CD4-positive, alpha-beta T cell treated with Interleukin-21 for 1 hour (primary cell): ENCODE measurements around the gene SLC39A6.
"Not testable (repeated sequence)": the region's sequence is repeated elsewhere in the genome, so short reads cannot be mapped to it uniquely, and the experiment has no call there.

Experiments used
- DNase-seq: peaks from one replicate; pipeline ENCODE4 v3.0.0-alpha.2; 2020

Gene SLC39A6

DNA sequence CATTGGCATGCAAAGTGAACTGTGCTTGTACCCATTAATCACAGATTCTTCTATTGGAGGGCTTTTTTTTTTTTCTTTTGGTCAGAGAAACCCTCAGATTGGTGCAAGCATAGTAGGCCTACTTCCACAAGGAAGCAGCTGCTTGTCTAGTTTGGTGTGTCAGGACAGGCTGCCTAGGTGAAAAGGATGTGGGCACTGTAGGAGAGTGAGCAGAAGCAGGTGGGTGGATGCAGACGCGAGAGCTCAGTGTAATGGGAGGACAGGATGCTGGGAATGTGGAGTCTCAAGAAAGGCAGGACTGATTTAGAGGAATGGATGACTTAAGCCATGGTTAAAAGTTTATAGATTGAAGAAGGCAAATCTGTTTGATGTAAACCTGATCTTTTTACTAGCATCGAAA is 3.6 kb upstream of the SLC39A6 start:
- no peak for DNase-seq

DNA sequence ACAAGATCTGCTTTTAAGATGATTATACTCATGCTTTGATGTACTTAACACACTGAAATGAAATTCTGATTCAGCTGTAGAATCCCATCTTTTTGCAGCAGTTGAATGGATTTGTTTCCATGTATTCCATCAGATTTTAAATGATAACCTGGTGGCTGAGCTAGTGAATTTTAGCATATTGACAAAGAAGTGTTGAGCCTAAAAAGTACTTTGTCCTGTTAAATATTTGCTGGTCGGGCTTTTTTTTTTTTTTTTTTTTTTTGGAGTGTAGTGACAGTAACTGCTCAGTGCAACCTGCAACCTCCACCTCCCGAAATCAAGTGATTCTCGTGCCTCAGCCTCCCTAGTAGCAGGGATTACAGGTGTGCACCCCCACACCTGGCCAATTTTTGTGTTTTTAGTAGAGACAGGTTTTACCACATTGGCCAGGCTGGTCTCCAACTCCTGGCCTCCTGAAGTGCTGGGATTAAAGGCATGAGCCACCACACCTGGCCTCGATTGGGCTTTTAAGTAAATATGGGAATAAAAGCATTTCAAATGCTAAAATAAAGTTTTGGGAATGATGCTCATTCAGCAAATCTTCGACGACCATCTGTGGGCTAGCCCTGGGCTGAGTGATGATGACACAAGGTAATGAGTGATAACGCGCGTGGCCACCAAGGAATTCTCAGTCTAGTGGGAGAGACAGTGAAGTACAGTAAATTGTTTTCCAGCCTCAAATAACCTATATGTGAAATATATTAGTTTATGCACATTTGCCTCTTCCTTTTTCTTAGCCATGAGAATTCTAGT is 2.7 kb upstream of the SLC39A6 start:
- DNase-seq, result no peak

DNA sequence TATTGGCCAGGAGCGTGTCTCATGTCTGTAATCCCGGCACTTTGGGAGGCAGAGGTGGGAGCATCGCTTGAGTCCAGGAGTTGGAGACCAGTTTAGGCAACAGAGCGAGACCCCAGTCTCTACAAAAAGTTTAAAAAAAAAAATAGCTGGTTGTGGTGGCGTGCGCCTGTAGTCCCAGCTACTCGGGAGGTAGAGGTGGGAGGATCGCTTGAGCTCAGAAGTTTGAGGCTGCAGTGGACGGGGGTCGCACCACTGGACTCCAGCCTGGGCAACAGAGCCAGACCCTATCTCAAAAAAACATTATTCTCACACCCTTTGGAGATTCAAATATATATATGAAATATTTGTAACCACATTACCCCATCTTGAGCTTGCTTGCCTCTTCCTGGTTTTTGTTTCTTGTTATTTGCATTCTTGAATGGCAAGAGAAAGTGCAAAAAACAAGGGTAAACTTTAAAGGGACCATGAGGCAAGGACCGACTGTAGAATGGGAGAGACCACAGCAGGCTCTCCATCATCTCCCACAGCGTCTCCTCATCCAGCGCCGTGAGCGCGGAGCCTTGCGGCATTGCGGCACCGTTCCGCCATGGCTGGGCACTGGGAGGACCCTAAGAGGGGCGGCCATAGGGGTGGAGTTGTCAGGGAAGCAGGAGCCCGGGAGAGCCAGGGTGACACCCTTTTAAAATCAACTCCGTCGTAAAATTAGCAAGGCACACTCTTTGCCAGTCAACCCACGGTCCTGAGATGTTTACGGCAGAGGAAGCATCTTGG is 1.9 kb upstream of the SLC39A6 start:
- DNase-seq, result no peak

DNA sequence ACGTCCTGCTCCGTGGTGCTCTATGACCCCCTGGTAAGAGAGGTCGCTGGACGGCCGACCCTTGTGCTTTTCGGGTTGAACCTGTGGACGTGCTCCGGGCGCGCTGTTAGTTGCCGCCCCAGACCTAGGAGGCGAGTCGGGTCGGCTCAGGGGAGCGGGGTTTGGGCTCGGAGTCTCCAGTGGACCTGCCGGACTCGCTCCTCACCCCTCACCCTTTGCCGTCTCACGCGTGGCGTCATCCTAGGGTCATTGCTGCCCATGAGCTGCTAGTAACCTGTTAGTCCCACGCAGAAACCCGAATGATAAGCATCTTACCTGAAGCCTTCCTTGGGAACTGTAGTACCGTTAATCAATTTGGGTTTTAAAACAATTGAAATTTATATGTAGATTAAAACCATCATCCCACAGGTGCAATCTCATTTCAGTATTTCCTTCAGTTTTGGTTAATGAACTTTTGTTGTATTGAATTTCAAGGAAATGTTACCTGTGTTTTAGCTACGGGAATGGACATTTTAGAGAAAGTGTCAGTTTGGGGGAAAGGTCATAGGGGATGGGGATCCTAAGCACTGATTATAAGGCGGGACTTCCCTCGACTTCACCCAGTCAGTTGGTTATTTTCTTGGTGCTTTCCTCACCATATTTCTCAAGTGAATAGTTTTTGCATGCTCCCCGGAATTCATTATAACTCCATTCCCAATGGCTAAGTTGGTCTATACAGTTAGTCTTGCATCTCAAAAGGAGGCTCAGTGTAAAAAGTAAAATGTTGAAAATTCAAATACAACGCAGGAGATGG is 1.1 kb upstream of the SLC39A6 start:
- DNase-seq, result peak; percentile 2

DNA sequence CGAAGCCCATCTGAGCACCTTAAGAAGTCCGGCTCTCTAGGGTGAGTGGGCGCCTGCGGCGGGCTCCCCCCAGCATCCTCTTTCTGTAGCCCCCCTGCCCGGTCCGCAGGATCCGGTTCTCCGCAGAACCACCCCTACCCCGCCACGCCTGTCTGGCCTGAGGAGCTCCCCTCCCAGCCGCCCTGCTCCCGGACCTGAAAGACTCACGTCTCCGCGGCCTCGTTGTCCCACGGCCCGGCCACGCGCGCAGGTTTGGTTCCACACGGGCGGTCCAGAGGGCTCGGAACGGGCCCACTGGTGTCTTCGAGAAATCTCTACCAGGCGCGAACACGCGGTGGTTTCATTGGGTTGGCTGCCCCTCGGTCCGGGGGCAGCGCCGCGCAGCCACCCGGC is 237 bp downstream of the SLC39A6 start:
- DNase-seq, result no peak

DNA sequence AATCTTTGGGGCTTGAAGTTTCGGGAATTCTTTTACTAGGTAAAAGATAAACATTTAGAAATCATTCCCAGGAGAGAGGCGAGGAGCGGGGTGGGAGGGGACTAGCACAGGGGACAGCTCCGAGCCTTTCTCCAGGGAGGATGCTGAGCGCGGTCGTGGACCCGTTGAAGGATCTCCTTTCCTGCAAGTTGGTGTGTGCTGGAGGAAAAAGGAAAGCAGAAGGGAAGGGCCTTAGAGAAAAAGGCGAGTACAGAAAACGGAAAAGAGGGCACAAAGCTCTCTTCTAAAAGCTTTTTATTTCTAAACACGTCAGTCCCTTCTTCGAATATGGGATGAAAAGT is 640 bp downstream of the SLC39A6 start:
- DNase-seq, result no peak

DNA sequence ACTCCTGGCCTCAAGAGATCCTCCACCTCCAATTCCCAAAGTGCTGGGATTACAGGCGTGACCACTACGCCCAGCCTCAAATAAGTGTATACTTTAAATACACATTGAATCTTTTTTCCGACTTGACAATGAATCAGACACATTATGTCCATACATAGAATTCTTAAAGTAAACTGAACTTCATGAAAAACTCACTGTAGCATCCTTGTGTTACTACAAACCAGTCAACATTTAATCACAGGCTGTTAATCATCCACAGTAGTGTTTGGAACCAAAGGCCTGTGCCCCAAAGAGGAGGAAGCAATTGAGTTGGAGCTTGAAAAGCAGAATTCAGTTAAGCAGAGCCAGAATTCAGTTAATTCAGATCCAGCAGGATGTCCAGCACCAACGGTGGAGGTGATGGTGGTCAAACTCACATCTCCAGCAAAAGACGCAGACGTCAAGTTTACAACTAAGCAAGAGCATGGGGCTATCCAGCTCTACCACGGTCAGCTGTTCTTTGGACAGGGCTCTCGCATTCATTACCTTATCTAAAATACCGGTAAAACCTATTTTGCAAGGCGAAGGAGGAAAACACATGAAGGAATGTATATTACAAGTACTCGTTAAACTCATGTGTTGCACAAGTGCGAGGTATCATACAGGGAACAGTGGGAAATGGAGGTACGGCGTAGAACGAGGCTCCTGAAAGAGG is 1.2 kb downstream of the SLC39A6 start:
- DNase-seq, result no peak

DNA sequence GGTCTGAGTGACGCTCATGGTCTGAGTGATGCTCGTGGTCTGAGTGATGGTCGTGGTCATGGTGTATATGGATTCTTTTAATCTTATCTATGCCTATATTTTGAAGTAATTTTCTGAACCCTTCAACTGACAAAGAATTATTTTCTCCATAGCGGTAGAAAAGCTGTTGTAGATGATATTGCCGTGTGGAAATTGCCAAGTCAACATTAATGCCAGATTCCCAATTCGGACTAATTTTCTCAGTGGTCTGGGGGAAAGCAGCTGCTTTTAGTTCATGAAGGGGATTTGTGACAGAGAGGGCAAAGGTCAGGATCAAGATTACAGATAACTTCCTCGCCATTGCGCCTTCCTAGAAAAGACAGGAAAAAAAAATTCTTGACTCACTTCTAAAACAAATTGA is 2.5 kb downstream of the SLC39A6 start:
- DNase-seq, result no peak

DNA sequence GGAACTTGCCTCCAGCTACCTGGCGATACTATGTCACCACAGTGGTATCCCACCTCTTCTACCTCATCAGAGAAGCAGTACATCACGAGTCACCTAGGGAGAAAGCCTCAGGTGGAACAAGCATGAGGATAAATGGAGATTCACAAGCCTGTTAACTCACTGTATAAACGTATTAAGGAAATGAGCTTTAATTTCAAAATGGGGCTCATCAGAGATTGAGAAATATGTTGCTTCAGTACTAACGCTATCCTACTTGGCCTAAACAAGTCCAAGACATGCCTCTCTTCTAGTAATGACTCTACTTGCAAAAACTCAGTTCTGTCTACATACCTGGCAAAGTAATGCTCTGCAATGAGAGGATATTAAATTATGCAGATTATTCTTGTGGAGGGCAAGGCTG is 4.3 kb downstream of the SLC39A6 start:
- DNase-seq, result no peak

DNA sequence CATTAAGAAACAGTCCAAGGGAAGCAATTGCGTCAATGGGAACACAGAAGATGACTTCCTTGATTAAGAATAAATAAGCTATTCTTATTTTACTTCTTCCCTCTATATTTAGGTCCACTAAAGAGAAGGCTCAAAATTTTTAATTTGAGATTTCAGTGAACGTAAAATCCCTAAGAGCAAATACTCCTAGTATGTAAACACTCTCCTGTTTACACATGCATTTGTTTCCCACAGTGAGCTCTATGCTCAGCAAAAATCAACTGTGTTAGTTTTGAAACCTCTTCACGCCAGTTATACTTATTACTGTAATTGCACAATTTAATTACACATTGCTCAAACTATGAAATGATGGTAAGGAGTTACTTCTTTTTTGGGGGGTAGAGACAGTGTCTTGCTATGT is 8.8 kb downstream of the SLC39A6 start:
- no peak for DNase-seq

DNA sequence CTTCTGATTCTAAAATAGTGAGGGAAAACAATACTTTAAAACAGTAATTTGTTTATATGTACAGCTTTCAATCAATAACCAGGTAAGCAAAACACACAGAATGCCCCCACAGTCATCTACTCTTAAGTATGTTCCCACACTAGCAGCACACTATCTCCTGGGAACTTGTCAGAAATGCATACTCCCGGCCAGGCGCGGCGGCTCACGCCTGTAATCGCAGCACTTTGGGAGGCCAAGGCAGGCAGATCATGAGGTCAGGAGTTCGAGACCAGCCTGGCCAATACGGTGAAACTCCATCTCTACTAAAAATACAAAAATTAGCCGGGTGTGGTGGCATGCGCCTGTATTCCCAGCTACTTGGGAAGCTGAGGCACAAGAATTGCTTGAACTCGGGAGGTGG is 12.4 kb downstream of the SLC39A6 start:
- not testable (repeated sequence) for DNase-seq

DNA sequence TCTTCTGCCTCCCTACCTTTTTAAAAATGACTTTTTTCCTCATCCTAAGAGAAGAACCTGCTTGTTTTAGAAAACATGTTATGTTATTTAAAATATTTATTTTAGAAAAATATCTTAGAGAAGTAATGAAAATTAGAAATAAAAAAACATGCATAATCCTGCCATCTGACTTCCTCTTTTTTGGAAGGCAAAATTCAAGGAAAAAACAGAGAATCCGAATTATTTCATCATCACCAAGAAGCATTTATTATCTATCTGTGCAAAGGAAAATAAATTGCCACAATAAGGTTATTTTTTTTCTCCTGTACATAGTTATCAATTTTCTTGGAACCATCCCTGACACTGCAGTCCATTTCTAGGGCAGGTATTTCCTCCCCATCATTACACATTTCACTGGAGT is 14.4 kb downstream of the SLC39A6 start:
- no peak for DNase-seq

DNA sequence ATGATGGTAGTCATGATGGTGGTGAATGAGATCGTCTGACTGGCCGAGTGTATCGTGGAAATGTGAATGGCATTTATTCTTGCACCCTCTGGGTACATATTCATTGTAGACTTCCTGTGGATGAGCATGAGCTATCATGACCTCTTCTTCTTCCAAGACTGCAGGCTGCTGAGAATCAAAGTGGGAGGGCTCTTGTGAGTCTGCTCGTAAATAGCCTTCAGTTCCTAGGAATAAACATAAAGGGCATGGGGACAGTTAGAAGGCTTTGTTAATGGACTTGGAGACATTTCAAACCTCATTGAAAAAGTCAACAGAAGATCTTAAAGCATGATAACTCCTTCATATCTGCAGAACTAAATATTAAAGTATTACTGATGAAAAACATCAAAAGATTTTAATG is 14.9 kb downstream of the SLC39A6 start:
- DNase-seq, result no peak

DNA sequence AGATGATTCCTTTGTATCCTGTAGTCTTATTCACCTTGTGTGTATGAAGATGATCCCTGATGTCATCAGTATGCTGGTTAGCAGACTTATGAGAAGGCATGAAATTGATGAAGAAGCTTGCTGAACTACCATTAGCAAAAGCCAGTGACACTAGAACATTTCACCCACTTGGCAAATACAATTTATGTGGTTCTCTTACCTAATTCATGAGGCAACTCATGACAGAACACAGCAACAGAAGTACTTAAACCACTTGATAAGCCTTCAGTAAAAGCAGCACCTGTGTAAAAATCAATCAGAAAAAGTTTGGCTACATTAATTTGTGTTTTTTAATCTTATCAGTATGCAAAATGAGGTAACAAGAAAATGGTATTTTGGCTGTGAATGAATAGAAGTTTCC is 16.8 kb downstream of the SLC39A6 start:
- no peak for DNase-seq

DNA sequence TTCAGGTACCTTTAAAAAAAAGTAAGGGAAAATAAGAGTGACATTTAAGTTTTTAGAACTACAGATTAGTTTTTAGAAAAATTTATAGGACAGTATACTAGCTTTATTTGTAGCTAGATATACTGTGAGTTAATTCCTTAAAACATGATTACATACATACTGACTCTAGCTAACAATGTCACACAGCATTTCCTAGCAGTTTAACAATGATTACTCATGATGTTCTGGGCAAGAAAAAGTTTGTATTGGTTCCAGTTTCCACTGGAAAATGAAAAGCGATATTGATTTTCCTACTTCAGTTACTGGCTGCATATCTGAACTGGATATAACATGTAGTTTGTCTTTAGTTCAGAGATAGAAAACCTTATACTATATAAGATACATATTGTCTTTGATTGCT is 19.4 kb downstream of the SLC39A6 start:
- DNase-seq, result no peak

DNA sequence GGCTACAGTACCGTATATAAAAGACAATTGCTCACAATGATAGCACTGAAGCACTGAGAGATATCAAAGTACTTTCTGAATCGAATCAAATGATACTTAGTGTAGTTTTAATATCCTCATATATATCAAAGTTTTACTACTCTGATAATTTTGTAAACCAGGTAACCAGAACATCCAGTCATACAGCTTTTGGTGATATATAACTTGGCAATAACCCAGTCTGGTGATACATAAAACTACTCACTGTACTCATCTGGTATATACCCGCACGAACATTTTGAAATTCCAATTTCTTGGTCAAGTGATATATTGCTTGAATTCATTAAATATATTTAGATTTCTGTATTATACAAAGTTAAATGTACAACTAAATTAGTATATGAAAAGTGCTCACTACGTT is 20.5 kb downstream of the SLC39A6 start:
- no peak for DNase-seq

DNA sequence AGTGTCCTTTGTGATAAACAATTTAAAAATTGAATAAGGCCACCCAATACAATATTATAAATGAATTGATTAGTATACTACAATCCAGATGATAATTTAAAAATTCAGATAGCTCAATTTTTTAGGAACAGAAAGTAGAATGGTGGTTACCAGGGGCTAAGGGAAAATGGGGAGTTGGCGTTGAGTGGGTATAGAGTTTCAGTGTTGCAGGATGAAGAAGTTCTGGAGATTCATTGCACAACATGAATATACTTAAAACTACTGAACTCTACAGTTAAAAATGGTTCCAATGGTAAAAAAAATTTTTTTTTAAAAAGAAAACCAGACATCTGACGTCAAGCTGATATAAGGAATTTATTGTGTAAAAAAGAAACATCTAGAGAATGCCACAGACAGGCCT is 20.9 kb downstream of the SLC39A6 start:
- no peak for DNase-seq

DNA sequence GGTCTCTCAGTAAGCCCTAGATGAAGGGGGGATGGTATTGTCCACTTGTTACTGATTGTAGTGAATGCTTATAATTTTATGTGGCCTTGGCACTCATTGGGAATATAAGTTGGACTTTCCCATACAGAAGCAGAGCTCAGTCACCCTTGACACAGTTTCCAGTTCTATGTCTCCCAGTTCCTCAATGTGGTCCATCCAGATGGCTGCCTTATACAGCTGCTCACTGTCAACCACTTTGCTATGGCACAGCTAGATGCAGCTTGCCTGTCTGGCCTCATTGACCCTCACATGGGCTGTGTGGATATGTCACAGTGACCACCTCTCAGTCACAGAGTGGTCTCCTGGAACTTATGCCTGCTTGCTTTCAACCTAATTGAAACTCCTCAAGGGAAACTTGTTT is 21.7 kb downstream of the SLC39A6 start:
- no peak for DNase-seq

DNA sequence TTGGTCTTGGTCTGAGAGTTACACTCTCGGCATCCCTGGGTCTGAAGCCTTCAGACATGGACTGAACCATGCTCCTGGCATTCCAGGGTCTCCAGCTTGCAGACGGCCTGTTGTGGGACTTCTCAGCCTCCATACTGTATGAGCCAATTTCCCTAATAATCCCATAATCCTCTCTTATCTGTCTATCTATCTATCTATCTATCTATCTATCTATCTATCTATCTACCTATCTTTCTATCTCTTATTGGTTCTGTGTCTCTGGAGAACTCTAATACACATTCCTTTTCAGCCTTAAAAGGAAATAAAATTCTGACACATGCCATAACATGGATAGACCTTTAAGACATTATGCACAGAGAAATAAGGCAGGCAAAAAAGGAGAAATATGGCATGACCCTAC is 24.4 kb downstream of the SLC39A6 start:
- DNase-seq, result no peak

DNA sequence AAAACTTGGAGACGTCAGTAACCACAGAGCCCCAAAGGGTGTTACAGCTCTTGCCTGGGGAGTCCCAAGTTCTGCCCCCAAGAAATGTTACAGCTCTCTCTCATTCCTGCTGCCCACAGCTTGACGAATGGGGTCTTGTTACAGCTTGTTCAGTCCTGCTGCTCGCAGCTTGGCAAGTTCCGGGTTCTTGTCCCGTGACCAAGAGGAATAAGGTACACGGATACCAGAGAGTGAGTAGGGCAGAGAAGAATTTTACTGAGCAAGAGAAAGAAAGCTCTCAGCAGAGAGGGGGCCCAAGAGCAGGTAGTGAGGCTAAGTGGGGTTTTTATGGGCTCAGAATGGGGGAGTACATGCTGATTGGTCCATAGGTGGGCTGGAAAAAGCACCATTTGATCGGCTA is 27.2 kb downstream of the SLC39A6 start:
- DNase-seq, result no peak

DNA sequence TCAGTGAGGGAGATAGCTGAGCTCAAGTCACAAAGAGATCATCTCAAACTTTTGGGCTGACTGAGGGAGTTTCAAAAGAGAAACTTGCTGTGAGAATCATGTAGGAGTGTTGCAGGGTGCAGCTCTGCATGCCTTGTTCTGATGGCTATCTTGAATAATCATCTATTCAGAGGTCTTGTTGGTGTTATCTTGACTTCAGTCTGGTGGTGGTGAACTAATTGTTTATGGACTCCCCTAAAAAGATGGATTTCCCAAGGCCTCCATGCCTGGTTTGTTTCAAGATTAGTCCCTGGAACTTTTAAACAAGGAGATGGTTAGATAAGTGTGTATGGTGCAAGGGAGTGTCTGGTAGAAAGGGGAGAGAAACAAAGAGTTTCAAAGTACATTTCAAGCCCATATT is 29.8 kb downstream of the SLC39A6 start:
- DNase-seq, result no peak

DNA sequence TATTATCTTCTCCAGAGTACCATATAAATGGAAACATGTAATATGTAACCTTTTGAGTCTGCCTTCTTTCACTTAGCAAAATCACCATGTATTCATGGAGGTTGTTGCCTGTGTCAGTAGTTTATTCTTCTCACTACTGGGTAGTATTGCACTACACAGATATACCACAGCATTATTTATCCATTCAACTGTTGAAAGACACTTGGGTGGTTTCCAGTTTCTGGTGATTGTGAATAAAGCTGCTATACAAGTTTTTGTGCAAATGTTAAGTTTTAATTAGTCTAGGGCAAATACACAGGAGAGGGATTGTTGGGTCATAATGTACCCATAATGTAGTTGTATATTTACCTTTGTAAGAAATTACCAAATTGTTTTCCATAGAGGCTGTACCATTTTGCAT is 32.2 kb downstream of the SLC39A6 start:
- no peak for DNase-seq

DNA sequence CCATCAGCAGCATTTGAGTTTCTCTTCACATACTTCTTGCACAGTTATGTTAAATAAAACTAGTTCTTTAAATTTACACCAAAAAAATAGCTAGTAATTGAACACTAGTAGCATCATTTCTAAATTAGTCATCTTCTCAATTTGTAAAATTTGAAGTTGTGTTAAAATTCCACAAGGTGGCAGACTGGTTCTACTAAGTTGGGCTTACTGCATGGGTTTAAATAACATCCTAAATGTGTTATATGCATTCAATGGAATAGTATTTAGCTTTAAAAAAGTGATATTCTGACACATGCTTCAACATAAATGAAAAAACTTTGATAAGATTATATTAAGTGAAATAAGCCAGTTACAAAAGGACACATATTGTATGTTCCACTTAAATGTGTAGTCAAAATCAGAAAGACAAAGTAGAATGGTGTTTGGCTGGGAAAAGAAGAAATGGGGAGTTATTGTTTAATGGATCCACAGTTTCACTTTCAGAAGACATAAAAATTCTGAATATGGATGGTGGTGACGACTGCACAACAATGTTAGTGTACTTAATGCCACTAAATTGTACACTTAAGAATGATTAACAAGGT is 33.1 kb downstream of the SLC39A6 start:
- peak; percentile 57 for DNase-seq
